Measurements from ENCODE around the gene SLC34A1. TPM values are rescaled to one million over a fixed set of nuclear protein-coding genes. Genes with fewer than 3 reads are reported as not detected.
"Not testable (repeated sequence)": the region's sequence is repeated elsewhere in the genome, so short reads cannot be mapped to it uniquely, and the experiment has no call there.

The SLC34A1 gene
- total RNA-seq, 1 experiment from 2014 or later: not detected

DNA sequence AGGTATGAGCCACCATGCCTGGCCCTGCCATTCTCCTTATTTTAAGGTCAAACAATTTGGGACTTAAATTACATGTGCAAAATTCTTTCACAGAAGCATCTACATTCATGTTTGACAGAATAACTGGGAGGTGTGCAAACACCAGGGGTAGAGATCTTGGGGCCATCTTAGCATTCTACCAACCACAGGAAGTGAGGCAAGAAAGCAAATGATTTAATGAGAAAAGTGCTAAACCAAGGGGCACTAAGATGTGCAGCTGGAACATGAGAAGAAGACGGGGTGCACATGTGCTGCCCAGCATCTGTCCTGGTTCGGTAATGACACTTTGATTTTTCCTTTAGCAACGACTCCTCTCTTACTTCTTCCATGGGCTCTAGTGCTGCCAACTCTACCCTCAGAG lies 26.3 kb downstream of the SLC34A1 start:
- DNase-seq (ENCODE audit: low spot score): no peak

GRCh38 chr5:177412603-177413233 lies 28.5 kb downstream of the SLC34A1 start:
- no peak for DNase-seq (ENCODE audit: low spot score)

GRCh38 chr5:177414481-177414880 lies 30.2 kb downstream of the SLC34A1 start:
- DNase-seq (ENCODE audit: low spot score): no peak

DNA sequence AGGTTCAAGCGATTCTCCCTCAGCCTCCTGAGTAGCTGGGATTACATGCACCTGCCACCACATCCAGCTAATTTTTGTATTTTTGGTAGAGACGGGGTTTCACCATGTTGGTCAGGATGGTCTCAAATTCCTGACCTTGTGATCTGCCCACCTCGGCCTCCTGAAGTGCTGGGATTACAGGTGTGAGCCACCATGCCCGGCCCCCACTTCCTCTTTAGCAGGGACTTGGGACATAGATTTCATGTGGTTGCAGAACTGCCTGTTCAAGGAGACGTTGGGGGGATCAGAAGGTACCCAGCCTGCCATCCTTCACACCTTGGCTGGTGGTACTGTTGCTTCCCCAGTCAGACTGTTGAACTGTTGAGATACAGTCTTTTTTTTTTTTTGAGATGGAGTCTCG lies 32.8 kb downstream of the SLC34A1 start:
- DNase-seq (ENCODE audit: low spot score): not testable (repeated sequence)

- peak; percentile 66 for DNase-seq (ENCODE audit: low spot score)
These were observed 34.8 kb downstream of the SLC34A1 start for GRCh38 chr5:177419046-177419445.

DNA sequence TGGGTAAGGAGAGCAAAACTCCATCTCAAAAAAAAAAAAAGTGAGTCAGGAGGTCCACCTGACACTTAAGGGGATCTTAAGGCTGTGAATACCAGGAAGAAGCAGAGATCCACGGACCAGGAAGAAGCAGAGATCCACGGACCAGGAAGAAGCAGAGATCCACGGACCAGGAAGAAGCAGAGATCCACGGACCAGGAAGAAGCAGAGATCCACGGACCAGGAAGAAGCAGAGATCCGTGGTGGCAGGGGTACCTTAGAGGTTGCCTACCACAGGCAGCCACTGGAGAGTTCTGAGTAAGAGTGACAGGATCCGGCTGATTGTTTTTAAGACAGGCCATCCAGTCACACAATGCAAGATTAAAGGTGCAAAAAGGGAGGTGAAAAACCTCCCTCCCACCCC lies 36.2 kb downstream of the SLC34A1 start:
- not testable (repeated sequence) for DNase-seq (ENCODE audit: low spot score)

GRCh38 chr5:177421062-177421798 lies 37.0 kb downstream of the SLC34A1 start:
- DNase-seq (ENCODE audit: low spot score): no peak

DNA sequence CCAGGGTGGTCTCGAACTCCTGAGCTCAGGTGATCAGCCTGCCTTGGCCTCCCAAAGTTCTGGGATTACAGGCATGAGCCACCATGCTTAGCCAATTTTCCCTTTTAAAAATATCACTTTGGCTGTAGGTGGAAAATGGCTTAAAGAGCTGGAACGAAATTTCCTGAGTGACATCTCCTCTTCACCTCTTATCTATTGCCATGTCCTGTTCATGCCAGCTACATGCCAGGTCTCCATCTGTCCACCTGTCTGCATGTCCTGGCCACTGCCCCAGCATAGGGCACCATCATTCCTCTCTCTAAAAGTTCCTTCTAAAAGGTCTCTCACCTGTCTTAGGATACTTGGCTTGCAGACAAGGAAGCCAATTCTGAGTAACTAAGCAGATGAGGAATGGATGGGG lies 39.4 kb downstream of the SLC34A1 start:
- DNase-seq (ENCODE audit: low spot score): no peak

- no peak for DNase-seq (ENCODE audit: low spot score)
These were observed 41.1 kb downstream of the SLC34A1 start for GRCh38 chr5:177425196-177425800.

DNA sequence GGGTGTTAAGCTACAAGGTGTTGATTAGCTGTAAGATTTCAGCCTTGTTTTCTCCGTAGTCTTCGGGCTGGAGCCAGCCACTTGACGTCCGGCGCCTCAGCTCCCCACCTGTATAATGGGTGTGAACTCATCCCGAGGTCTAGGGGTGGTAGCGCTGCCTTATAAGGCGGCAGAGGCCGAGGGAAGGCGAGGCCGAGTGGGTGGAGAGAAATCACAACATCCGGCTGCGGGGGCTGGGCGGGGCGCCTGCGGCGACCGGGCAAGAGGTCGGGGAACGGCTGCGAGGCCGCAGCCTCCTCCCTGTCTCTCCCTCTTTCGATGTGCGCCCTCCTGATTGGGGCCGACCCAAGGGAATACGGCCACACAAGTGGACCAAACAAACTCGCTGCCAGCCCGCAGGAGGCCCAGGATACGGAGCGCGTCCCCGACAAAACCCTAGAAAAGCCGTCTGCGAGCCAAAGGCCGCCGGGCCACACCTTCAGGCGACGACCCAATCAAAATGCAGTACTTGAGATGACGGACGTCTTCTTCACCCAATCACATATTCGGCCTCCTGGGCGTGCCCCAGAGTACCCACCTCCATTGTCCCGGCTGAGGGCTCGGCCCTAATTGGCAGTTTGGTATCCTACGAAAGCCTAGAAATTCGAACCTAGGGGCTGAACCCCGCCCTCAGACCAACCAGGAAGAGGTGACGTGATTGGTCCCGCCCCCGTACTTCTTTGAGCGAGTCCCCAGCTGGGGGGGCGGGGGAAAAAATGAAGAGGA lies 41.7 kb downstream of the SLC34A1 start:
- DNase-seq (ENCODE audit: low spot score): peak; percentile 100

- DNase-seq (ENCODE audit: low spot score): no peak
These were observed 42.5 kb downstream of the SLC34A1 start, which contains the start of gene GRK6 for GRCh38 chr5:177426566-177427210. TSS of gene GRK6 (plus strand) at chr5:177426676. CDS start at chr5:177426846, 170 bp downstream.

GRCh38 chr5:177427211-177427822 lies 43.1 kb downstream of the SLC34A1 start:
- DNase-seq (ENCODE audit: low spot score): no peak

- DNase-seq (ENCODE audit: low spot score): no peak
These were observed 43.8 kb downstream of the SLC34A1 start for GRCh38 chr5:177427919-177428573.

- no peak for DNase-seq (ENCODE audit: low spot score)
These were observed 44.5 kb downstream of the SLC34A1 start for GRCh38 chr5:177428574-177429217.

DNA sequence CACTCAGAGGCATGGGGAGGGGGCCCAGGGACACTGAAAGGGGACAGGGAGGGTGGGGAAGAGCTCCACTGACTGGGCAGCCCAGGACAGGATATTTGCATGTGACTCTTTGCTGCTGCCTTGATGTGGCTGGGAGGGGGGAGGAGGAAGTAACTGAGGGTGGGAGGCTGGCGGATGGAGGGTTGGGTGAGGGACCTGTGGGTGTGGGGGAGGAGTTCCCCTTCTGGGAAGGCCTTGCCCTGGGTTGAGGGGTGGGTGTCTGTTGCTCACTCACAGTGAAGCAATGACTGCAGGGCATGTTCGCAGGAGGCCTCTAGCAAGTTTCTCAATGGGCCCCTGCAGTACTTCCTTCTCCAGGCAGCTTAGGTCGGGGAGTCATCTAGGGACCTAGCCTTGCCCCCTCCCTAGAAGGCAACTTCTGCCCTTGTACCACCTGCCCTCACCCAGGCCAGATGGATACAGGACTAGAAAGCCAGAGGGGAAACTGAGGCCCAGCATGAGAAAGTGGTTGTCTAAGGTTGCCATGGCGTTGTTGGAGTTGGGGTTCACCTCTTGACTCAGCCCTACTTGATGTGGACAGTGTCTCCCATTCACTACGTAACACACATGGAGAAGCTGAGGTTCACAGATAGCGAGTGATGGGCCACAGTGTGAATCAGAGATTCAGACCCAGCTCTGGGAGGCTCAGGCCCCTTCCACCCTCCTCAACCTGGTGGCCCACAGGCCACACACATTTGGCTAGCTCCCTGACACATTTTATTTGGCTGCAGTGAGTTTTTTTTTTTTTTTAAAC lies 45.2 kb downstream of the SLC34A1 start:
- DNase-seq (ENCODE audit: low spot score): no peak

DNA sequence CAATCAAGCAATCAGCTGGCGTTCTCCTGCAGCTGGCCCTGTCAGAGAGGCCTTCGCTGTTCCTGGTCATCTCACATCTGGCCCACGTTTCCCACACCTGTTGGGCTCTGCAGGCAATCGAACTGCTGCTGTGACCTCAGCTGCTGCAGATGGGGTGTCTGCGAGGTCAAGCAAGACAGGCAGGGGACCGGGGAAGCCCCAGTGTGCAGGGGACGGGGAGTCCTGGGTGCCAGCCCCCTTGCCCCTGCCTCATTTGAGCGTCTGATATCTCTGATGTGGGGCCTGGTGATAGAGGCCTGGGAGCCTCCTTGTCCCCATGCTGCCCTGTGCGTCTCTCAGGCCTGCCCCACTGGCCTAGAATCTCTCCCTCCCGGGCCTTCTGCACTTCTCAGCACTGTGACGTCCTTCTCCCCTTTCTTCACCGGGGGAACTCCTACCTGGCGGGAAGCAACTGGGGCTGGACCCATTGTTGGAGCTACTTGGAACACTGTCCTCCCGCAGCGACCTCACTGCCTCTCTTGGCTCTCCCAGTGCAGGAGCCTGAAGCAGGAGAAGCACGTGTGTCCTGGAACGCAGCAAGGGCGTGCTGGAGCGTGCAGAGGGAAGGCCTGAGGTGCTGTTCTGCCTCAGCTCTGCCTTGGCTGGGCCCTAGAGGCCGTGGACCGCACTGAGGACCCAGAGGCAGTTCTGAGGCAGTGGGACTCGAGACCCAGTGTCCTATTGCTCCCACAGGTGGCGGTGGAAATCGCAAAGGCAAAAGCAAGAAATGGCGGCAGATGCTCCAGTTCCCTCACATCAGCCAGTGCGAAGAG lies 46.1 kb downstream of the SLC34A1 start:
- DNase-seq (ENCODE audit: low spot score): no peak

- no peak for DNase-seq (ENCODE audit: low spot score)
These were observed 46.7 kb downstream of the SLC34A1 start for GRCh38 chr5:177430972-177431316.

DNA sequence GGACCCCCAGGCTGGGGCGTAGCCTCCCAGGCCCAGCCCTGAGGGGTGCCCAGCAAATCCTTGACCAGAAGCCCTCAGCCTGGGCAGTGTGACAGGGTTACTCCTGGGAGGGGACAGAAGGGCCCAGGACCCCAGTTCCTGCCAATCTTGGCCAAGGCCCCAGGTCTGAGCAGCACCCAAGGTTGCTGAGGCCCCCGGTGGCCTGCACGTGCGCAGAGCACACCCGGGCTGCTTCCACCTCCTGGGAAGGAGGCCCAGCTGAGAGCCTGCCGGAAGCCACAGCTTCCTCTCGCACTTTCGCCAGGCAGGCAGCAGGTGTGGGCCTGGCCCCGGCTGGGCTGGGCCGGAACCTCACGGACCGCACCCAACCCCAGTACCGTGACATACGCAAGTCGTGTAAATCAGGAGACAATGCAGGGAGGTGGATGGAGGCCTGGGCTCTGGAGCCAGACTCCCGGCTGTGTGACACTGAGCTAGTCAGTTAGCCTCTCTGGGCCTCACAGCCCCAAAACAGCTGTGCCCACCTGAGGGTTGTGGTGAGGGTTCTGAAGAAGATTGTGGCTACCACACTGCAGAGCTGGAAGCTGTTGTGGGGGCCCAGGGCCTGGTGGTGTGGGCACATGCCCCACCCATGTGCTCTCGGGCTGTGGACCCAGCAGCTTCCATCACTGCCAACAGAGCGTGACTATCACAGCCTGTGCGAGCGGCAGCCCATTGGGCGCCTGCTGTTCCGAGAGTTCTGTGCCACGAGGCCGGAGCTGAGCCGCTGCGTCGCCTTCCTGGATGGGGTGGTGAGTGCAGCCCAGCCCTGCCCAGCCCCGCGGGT lies 47.3 kb downstream of the SLC34A1 start:
- no peak for DNase-seq (ENCODE audit: low spot score)
